BLaER1 treated with 17β-estradiol and CSF1 and Interleukin-3, amounts not matched to agents 10 nM and 100 nM (cell line): Measurements from ENCODE around the gene ALDH9A1.
"Not testable (repeated sequence)": the region's sequence is repeated elsewhere in the genome, so short reads cannot be mapped to it uniquely, and the experiment has no call there.

Experiments
- H3K27ac ChIP-seq, 11 experiments: shearing (Covaris generic); formaldehyde crosslinking; 2 replicates each; pipeline ENCODE4 v1.8.1; 2022
- H3K27me3 ChIP-seq, 11 experiments: shearing (Covaris generic); formaldehyde crosslinking; 2 replicates each; pipeline ENCODE4 v1.8.1; 2022
- H3K36me3 ChIP-seq, 11 experiments: shearing (Covaris generic); formaldehyde crosslinking; 2 replicates each; pipeline ENCODE4 v1.8.1; 2022
- H3K4me1 ChIP-seq, 10 experiments: shearing (Covaris generic); formaldehyde crosslinking; 2 replicates each; pipeline ENCODE4 v1.8.1; 2022
- H3K4me2 ChIP-seq, 11 experiments: shearing (Covaris generic); formaldehyde crosslinking; 2 replicates each; pipeline ENCODE4 v1.8.1; 2022
- H3K4me3 ChIP-seq, 10 experiments: shearing (Covaris generic); formaldehyde crosslinking; 2 replicates each; pipeline ENCODE4 v1.8.1; 2022
- H3K9ac ChIP-seq, 11 experiments: shearing (Covaris generic); formaldehyde crosslinking; 2 replicates each; pipeline ENCODE4 v1.8.1; 2022
- H3K9me3 ChIP-seq, 11 experiments: shearing (Covaris generic); formaldehyde crosslinking; replicated peaks in 1 of 11; 2 replicates each; pipeline ENCODE4 v1.8.1; 2022
- H4K20me1 ChIP-seq, 11 experiments: shearing (Covaris generic); formaldehyde crosslinking; 2 replicates each; pipeline ENCODE4 v1.8.1; 2022
- Cebpa-rat ChIP-seq, 11 experiments: shearing (Covaris generic); IDR thresholded peaks; 2 replicates each; pipeline ENCODE4 v1.8.1; 2022

ALDH9A1 gene

GRCh38 chr1:165726169-165726568 is 27.8 kb upstream of the ALDH9A1 start:
- H3K27ac ChIP-seq = no peak overlapping the region
- H3K27me3 ChIP-seq = no peaks in the 10 kb centered on the region
- H3K9me3 ChIP-seq = no peaks in the 10 kb centered on the region
- H3K4me3 ChIP-seq = no peak overlapping the region
- H3K9ac ChIP-seq = no peak overlapping the region
- no peaks in the 10 kb centered on the region for H4K20me1 ChIP-seq
- no peak overlapping the region for H3K4me2 ChIP-seq
- peaks cover 29 to 54% (median 32%) of the 10 kb centered on the region in 11 experiments; a peak in 21 of 22 replicates for H3K36me3 ChIP-seq
- no peaks in the 10 kb centered on the region for H3K4me1 ChIP-seq
- no peak for TF ChIP-seq Cebpa-rat (IDR thresholded peaks at IDR 0.05)

- no peak overlapping the region for H3K27ac ChIP-seq
- TF ChIP-seq Cebpa-rat (IDR thresholded peaks at IDR 0.05) = no peak
- no peaks in the 10 kb centered on the region for H3K4me1 ChIP-seq
- 0 out of 22 replicates have a peak, but pooled peaks cover 0 to 4% (median 0%) of the 10 kb centered on the region in 11 experiments for H3K9me3 ChIP-seq
- no peak overlapping the region for H3K4me3 ChIP-seq
- no peaks in the 10 kb centered on the region for H4K20me1 ChIP-seq
- H3K4me2 ChIP-seq = peak overlapping the region in 1 of 11 experiments; percentile 7; a peak in 1 of 22 replicates
- no peaks in the 10 kb centered on the region for H3K36me3 ChIP-seq
- no peak overlapping the region for H3K9ac ChIP-seq
- H3K27me3 ChIP-seq = no peaks in the 10 kb centered on the region
Observed at GRCh38 chr1:165717918-165718515, 19.7 kb upstream of the ALDH9A1 start.

- not testable (repeated sequence) for H3K4me2 ChIP-seq, H3K9me3 ChIP-seq, H3K9ac ChIP-seq, H3K27me3 ChIP-seq, H3K4me1 ChIP-seq, H3K4me3 ChIP-seq, H4K20me1 ChIP-seq, H3K36me3 ChIP-seq, H3K27ac ChIP-seq
Observed at GRCh38 chr1:165716265-165717051, 18.1 kb upstream of the ALDH9A1 start.

- H3K4me2 ChIP-seq = no peak overlapping the region
- no peaks in the 10 kb centered on the region for H3K36me3 ChIP-seq
- no peaks in the 10 kb centered on the region for H3K27me3 ChIP-seq
- no peak for TF ChIP-seq Cebpa-rat (IDR thresholded peaks at IDR 0.05)
- H3K4me3 ChIP-seq = no peak overlapping the region
- H3K9ac ChIP-seq = no peak overlapping the region
- no peaks in the 10 kb centered on the region for H4K20me1 ChIP-seq
- peaks cover 0 to 13% (median 3%) of the 10 kb centered on the region in 10 experiments; a peak in 9 of 20 replicates for H3K4me1 ChIP-seq
- 0 out of 22 replicates have a peak, but pooled peaks cover 0 to 5% (median 0%) of the 10 kb centered on the region in 11 experiments for H3K9me3 ChIP-seq
- no peak overlapping the region for H3K27ac ChIP-seq
Observed at GRCh38 chr1:165712764-165713163, 14.4 kb upstream of the ALDH9A1 start.

GRCh38 chr1:165707984-165708706 is 9.8 kb upstream of the ALDH9A1 start:
- Histone ChIP-seq H3K9me3 (0 out of 22 replicates have a peak, but pooled peaks cover 0 to 4% (median 0%) of the 10 kb centered on the region in 11 experiments), H3K4me3 (no peak overlapping the region), H4K20me1 (no peaks in the 10 kb centered on the region), H3K27ac (no peak overlapping the region), H3K4me2 (no peak overlapping the region), H3K9ac (no peak overlapping the region), H3K27me3 (no peaks in the 10 kb centered on the region), H3K36me3 (no peaks in the 10 kb centered on the region), H3K4me1 (peaks cover 0 to 13% (median 3%) of the 10 kb centered on the region in 10 experiments; a peak in 9 of 20 replicates)
- no peak for TF ChIP-seq Cebpa-rat (IDR thresholded peaks at IDR 0.05)

- TF ChIP-seq Cebpa-rat (IDR thresholded peaks at IDR 0.05) = no peak
- Histone ChIP-seq H3K4me2 (no peak overlapping the region), H3K4me1 (peaks cover 0 to 26% (median 21%) of the 10 kb centered on the region in 10 experiments; a peak in 14 of 20 replicates), H3K9ac (no peak overlapping the region), H4K20me1 (no peaks in the 10 kb centered on the region), H3K27me3 (no peaks in the 10 kb centered on the region), H3K4me3 (no peak overlapping the region), H3K9me3 (no peaks in the 10 kb centered on the region), H3K27ac (no peak overlapping the region), H3K36me3 (no peaks in the 10 kb centered on the region)
Observed at GRCh38 chr1:165703648-165704047, 5.3 kb upstream of the ALDH9A1 start.

- H3K9ac ChIP-seq, H3K9me3 ChIP-seq, H3K4me3 ChIP-seq, H3K36me3 ChIP-seq, H3K27me3 ChIP-seq: not testable (repeated sequence)
- Histone ChIP-seq H3K4me2 (peak overlapping the region in 8 of 11 experiments; percentile 10 to 47 (median 33); a peak in 10 of 22 replicates), H3K27ac (peak overlapping the region in 4 of 11 experiments; percentile 14 to 57 (median 48); a peak in 5 of 22 replicates), H3K4me1 (peaks cover 7 to 33% (median 29%) of the 10 kb centered on the region in 10 experiments), H4K20me1 (peaks cover 0 to 10% (median 4%) of the 10 kb centered on the region in 11 experiments; a peak in 10 of 22 replicates)
- TF ChIP-seq Cebpa-rat (IDR thresholded peaks at IDR 0.05) = peak in 2 of 11 experiments; percentile 37 to 58; a peak in 2 of 22 replicates
Observed at GRCh38 chr1:165701922-165702321, 3.6 kb upstream of the ALDH9A1 start.

- Histone ChIP-seq H3K4me2 (peak overlapping the region in 10 of 11 experiments; percentile 70 to 92 (median 84); a peak in 17 of 22 replicates), H3K4me3 (0 out of 20 replicates have a peak overlapping the region, but pooled peaks of 1 of the 10 experiments have one; percentile 79), H3K9ac (no peak overlapping the region), H3K36me3 (peaks cover 3 to 13% (median 6%) of the 10 kb centered on the region in 11 experiments), H4K20me1 (peaks cover 0 to 31% (median 17%) of the 10 kb centered on the region in 11 experiments; a peak in 15 of 22 replicates), H3K4me1 (peaks cover 25 to 50% (median 41%) of the 10 kb centered on the region in 10 experiments), H3K27me3 (no peaks in the 10 kb centered on the region), H3K9me3 (peaks cover 0 to 5% (median 3%) of the 10 kb centered on the region in 11 experiments; a peak in 10 of 22 replicates), H3K27ac (no peak overlapping the region)
- no peak for TF ChIP-seq Cebpa-rat (IDR thresholded peaks at IDR 0.05)
Observed at GRCh38 chr1:165699577-165699976, 1.2 kb upstream of the ALDH9A1 start.

GRCh38 chr1:165698761-165699052 is 345 bp upstream of the ALDH9A1 start:
- peak overlapping the region; percentile 84 to 97 (median 93); a peak in 21 of 22 replicates for H3K9ac ChIP-seq
- H3K4me3 ChIP-seq = peak overlapping the region; percentile 68 to 84 (median 77)
- H3K36me3 ChIP-seq = peaks cover 9 to 19% (median 13%) of the 10 kb centered on the region in 11 experiments
- H4K20me1 ChIP-seq = peaks cover 0 to 32% (median 17%) of the 10 kb centered on the region in 11 experiments; a peak in 15 of 22 replicates
- peaks cover 0 to 11% (median 9%) of the 10 kb centered on the region in 11 experiments; a peak in 12 of 22 replicates for H3K9me3 ChIP-seq
- no peak for TF ChIP-seq Cebpa-rat (IDR thresholded peaks at IDR 0.05)
- peak overlapping the region in 10 of 11 experiments; percentile 84 to 96 (median 95); a peak in 19 of 22 replicates for H3K27ac ChIP-seq
- peaks cover 25 to 50% (median 41%) of the 10 kb centered on the region in 10 experiments for H3K4me1 ChIP-seq
- H3K27me3 ChIP-seq = no peaks in the 10 kb centered on the region
- peak overlapping the region; percentile 70 to 92 (median 83) for H3K4me2 ChIP-seq
